ENCODE data around the gene MPDU1.

Gene MPDU1

GRCh38 chr17:7583253-7584109 lies at the start of gene MPDU1:
Gene MPDU1 (plus strand): TSS chr17:7583852. CDS start chr17:7583863, 11 bp downstream.
- peak; percentile 96 for DNase-seq

- DNase-seq: no peak
Measured at GRCh38 chr17:7538050-7538449, 45.6 kb upstream of the MPDU1 start.

- DNase-seq: no peak
Measured at GRCh38 chr17:7538891-7539545, 44.6 kb upstream of the MPDU1 start.

GRCh38 chr17:7541074-7541621 lies 42.5 kb upstream of the MPDU1 start:
- no peak for DNase-seq

GRCh38 chr17:7544911-7545310 lies 38.7 kb upstream of the MPDU1 start:
- DNase-seq: no peak

GRCh38 chr17:7548585-7549400 lies 34.9 kb upstream of the MPDU1 start, which contains the start of gene TNFSF12:
Gene TNFSF12 (plus strand): TSS chr17:7549058. CDS start chr17:7549154, 96 bp downstream.
- DNase-seq: peak; percentile 77

- DNase-seq: peak; percentile 59
Measured at GRCh38 chr17:7549401-7550055, 34.1 kb upstream of the MPDU1 start.

- DNase-seq: no peak
Measured at GRCh38 chr17:7550344-7550743, 33.3 kb upstream of the MPDU1 start.

- no peak for DNase-seq
Measured at GRCh38 chr17:7551396-7551795, 32.3 kb upstream of the MPDU1 start.

GRCh38 chr17:7552621-7553051 lies 31.0 kb upstream of the MPDU1 start:
- DNase-seq: peak; percentile 53

- no peak for DNase-seq
Measured at GRCh38 chr17:7553356-7553755, 30.3 kb upstream of the MPDU1 start.

GRCh38 chr17:7555320-7555948 lies 28.2 kb upstream of the MPDU1 start:
- DNase-seq: no peak

- DNase-seq: no peak
Measured at GRCh38 chr17:7556627-7557026, 27.0 kb upstream of the MPDU1 start.

- no peak for DNase-seq
Measured at GRCh38 chr17:7557147-7557764, 26.4 kb upstream of the MPDU1 start.

- peak; percentile 21 for DNase-seq
Measured at GRCh38 chr17:7557775-7558543, 25.7 kb upstream of the MPDU1 start.

- DNase-seq: no peak
Measured at GRCh38 chr17:7558544-7559319, 24.9 kb upstream of the MPDU1 start, which contains the start of gene TNFSF13. Gene TNFSF13 (plus strand): TSS chr17:7558750. CDS start chr17:7559040, 290 bp downstream.

GRCh38 chr17:7559320-7560171 lies 24.1 kb upstream of the MPDU1 start:
- DNase-seq: no peak
